HepG2 (cell line): ENCODE data around the gene EFNA2. TPM values are rescaled to one million over a fixed set of nuclear protein-coding genes. Genes with fewer than 3 reads are reported as not detected.
"Not testable (repeated sequence)": the region's sequence is repeated elsewhere in the genome, so short reads cannot be mapped to it uniquely, and the experiment has no call there.

Experiments
- ERF ChIP-seq: IDR thresholded peaks from 2 replicates; pipeline ENCODE4 v1.6.1; 2018; ENCODE audit warnings: missing biosample characterization, missing genetic modification reagents
- HNRNPL ChIP-seq: fragments of 200-400 bp; formaldehyde crosslinking; IDR thresholded peaks from 2 replicates; pipeline ENCODE4 v1.6.1; 2017; ENCODE audit warnings: mild to moderate bottlenecking, low read depth, low read length
- HOXA3 ChIP-seq: sonication (generic); formaldehyde crosslinking; IDR thresholded peaks from 2 replicates; pipeline ENCODE4 v1.5.0; 2020; ENCODE audit warnings: missing genetic modification reagents
- KDM6A ChIP-seq: IDR thresholded peaks from 2 replicates; pipeline ENCODE4 v1.6.1; 2016; ENCODE audit warnings: low read depth
- MED1 ChIP-seq: sonication (generic); formaldehyde crosslinking; IDR thresholded peaks from 2 replicates; pipeline ENCODE4 v1.4.0; 2020; ENCODE audit warnings: missing genetic modification reagents
- NONO ChIP-seq, 2 experiments: fragments of 450-650 bp in 1 of 2; sonication (generic) in 1 of 2; formaldehyde crosslinking in 1 of 2; IDR thresholded peaks in 1 of 2; conservative IDR thresholded peaks in 1 of 2; 2 replicates each; pipeline versions ENCODE4 v1.6.1 to v1.8.0; 2017 to 2022; ENCODE audit warnings: mild to moderate bottlenecking in 1 of 2, missing genetic modification reagents in 1 of 2, moderate library complexity in 1 of 2
- NR2F6 ChIP-seq, 2 experiments: IDR thresholded peaks; 2 replicates each; pipeline ENCODE4 v1.6.1; 2016; ENCODE audit warnings: antibody characterized with exemption in 1 of 2, mild to moderate bottlenecking in 1 of 2
- ONECUT2 ChIP-seq: sonication (generic); formaldehyde crosslinking; IDR thresholded peaks from 2 replicates; pipeline ENCODE4 v1.4.0; 2020; ENCODE audit warnings: missing genetic modification reagents
- RXRB ChIP-seq: IDR thresholded peaks from 2 replicates; pipeline ENCODE4 v1.6.1; 2016; ENCODE audit warnings: borderline replicate concordance, missing genetic modification reagents, missing compliant biosample characterization
- SOX5 ChIP-seq: IDR thresholded peaks from 2 replicates; pipeline ENCODE4 v1.6.1; 2016; ENCODE audit warnings: borderline replicate concordance
- SP4 ChIP-seq: sonication (generic); formaldehyde crosslinking; IDR thresholded peaks from 2 replicates; pipeline ENCODE4 v1.8.1; 2023; ENCODE audit warnings: mild to moderate bottlenecking, missing genetic modification reagents
- SPEN ChIP-seq: sonication (generic); formaldehyde crosslinking; IDR thresholded peaks from 2 replicates; pipeline ENCODE4 v1.5.1; 2020; ENCODE audit warnings: low read depth, mild to moderate bottlenecking, missing genetic modification reagents
- THAP11 ChIP-seq: IDR thresholded peaks from 2 replicates; pipeline ENCODE4 v1.6.1; 2016; ENCODE audit warnings: missing biosample characterization, missing genetic modification reagents
- ZBTB7A ChIP-seq: sonication (generic); formaldehyde crosslinking; IDR thresholded peaks from 2 replicates; pipeline ENCODE4 v1.8.0; 2022; ENCODE audit warnings: mild to moderate bottlenecking, missing genetic modification reagents
- ZFP41 ChIP-seq: sonication (generic); formaldehyde crosslinking; IDR thresholded peaks from 2 replicates; pipeline ENCODE4 v1.4.0; 2020; ENCODE audit warnings: mild to moderate bottlenecking, missing genetic modification reagents, borderline replicate concordance
- ZFY ChIP-seq: sonication (generic); formaldehyde crosslinking; IDR thresholded peaks from 2 replicates; pipeline ENCODE4 v1.4.0; 2020; ENCODE audit warnings: missing genetic modification reagents
- ZNF350 ChIP-seq: sonication (generic); formaldehyde crosslinking; IDR thresholded peaks from 2 replicates; pipeline ENCODE4 v1.4.0; 2020; ENCODE audit warnings: mild to moderate bottlenecking, low read depth, missing genetic modification reagents, borderline replicate concordance
- ZNF788 ChIP-seq: sonication (generic); formaldehyde crosslinking; IDR thresholded peaks from 2 replicates; pipeline ENCODE4 v1.5.0; 2020; ENCODE audit warnings: mild to moderate bottlenecking, missing genetic modification reagents, borderline replicate concordance
- ZSCAN25 ChIP-seq: sonication (generic); formaldehyde crosslinking; IDR thresholded peaks from 2 replicates; pipeline ENCODE4 v1.8.0; 2022; ENCODE audit warnings: mild to moderate bottlenecking, missing genetic modification reagents
- polyA plus RNA-seq, 8 experiments: library from polyadenylated mRNA; depleted of rRNA in 3 of 8; stranded (reverse) in 7 of 8; unstranded in 1 of 8; fragments of >200 nt; fragmentation: Illumina TruSeq in 4 of 8; extraction: Trizol in 4 of 8; gene quantifications; 2 replicates each; pipeline versions ENCODE4 v1.2.1 to v1.2.3, GENCODE V29; 2011 to 2016; ENCODE audit warnings: low read depth in 4 of 8, missing spikeins in 1 of 8, mixed read lengths in 1 of 8; ENCODE audit not compliant: insufficient read depth in 1 of 8
- total RNA-seq, 5 experiments: library from RNA; depleted of rRNA; stranded (reverse); fragments of >200 nt; fragmentation: Illumina TruSeq; extraction: Trizol; gene quantifications; 2 replicates each; pipeline ENCODE4 v1.2.3, GENCODE V29; 2016; ENCODE audit warnings: low read depth in 1 of 5
- TF ChIP-seq, protein P1 (sequence below): sonication (generic); formaldehyde crosslinking; IDR thresholded peaks from 2 replicates; pipeline ENCODE4 v1.4.0; 2020; ENCODE audit warnings: missing genetic modification reagents, borderline replicate concordance
- TF ChIP-seq, protein P2 (sequence below): sonication (generic); formaldehyde crosslinking; IDR thresholded peaks from 2 replicates; pipeline ENCODE4 v1.4.0; 2020; ENCODE audit warnings: missing genetic modification reagents, borderline replicate concordance
- TF ChIP-seq, protein P3 (sequence below): sonication (generic); formaldehyde crosslinking; IDR thresholded peaks from 2 replicates; pipeline ENCODE4 v1.4.0; 2020; ENCODE audit warnings: missing genetic modification reagents

EFNA2 gene
- total and polyA plus RNA-seq, 2 of the 13 experiments (the other 11 are each of a cell fraction or from before 2014, with no cell fraction given): 6.0 to 9.9 TPM

DNA sequence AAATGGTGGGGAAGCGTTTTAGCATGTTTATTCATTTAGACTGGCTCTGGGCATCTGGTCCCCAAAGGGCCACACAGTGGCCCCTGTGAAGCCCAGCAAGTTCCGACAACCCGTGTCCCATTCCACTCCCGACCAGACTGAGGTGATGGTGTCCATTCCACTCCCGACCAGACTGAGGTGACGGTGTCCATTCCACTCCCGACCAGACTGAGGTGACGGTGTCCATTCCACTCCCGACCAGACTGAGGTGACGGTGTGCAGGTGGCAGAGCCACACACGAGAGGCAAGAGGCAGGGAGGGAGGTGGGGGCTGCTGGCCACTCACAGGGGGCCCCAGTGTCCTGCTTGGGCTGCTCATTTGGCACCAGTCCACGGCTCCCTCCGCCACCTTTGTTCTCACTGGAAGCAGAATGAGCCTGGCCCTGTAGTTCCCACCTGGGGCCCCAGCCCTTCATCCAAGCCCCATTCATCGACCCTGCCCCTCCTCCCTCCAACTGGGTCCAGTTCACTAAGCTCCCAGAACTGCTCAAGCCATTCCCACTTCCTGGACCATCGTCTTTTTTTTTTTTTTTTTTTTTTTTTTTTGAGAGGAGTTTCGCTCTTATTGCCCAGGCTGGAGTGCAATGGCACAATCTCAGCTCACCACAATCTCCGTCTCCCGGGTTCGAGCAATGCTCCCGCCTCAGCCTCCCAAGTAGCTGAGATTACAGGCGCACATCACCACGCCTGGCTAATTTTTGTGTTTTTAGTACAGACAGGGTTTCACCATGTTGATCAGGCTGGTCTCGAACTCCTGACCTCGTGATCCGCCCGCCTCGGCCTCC is 39.2 kb upstream of the EFNA2 start (continued):
- TF ChIP-seq THAP11 (CRISPR knock-in tag) (peak; percentile 23; the same call in 1 of the 2 replicates), NONO (CRISPR knock-in tag; conservative IDR thresholded peaks at IDR 0.05) (peak; percentile 51; the same call in 1 of the 2 replicates), ERF (CRISPR knock-in tag) (peak; percentile 17; the same call in 1 of the 2 replicates), MED1 (CRISPR knock-in tag) (peak; percentile 70), SOX5 (CRISPR knock-in tag) (peak; percentile 70), SP4 (CRISPR knock-in tag) (0 out of 2 replicates have a peak, but pooled peaks have one; percentile 16), ZFP41 (CRISPR knock-in tag) (peak; percentile 39; the same call in 1 of the 2 replicates), RXRB (CRISPR knock-in tag) (peak; percentile 83), ZSCAN25 (CRISPR knock-in tag) (peak; percentile 26; the same call in 1 of the 2 replicates), KDM6A (CRISPR knock-in tag) (peak; percentile 68; the same call in 1 of the 2 replicates), HNRNPL (peak; percentile 80), ZFY (0 out of 2 replicates have a peak, but pooled peaks have one; percentile 1), ZBTB7A (CRISPR knock-in tag) (peak; percentile 68; the same call in 1 of the 2 replicates), HOXA3 (CRISPR knock-in tag) (peak; percentile 74; the same call in 1 of the 2 replicates), SPEN (CRISPR knock-in tag) (peak; percentile 45; the same call in 1 of the 2 replicates), NR2F6 (IDR thresholded peaks at IDR 0.05) (peak; percentile 64), NR2F6 (CRISPR knock-in tag; IDR thresholded peaks at IDR 0.05) (peak; percentile 46), ONECUT2 (peak; percentile 64), ZNF350 (peak; percentile 73), ZNF788 (CRISPR knock-in tag) (0 out of 2 replicates have a peak, but pooled peaks have one; percentile 5)
- TF ChIP-seq, protein P1, sequence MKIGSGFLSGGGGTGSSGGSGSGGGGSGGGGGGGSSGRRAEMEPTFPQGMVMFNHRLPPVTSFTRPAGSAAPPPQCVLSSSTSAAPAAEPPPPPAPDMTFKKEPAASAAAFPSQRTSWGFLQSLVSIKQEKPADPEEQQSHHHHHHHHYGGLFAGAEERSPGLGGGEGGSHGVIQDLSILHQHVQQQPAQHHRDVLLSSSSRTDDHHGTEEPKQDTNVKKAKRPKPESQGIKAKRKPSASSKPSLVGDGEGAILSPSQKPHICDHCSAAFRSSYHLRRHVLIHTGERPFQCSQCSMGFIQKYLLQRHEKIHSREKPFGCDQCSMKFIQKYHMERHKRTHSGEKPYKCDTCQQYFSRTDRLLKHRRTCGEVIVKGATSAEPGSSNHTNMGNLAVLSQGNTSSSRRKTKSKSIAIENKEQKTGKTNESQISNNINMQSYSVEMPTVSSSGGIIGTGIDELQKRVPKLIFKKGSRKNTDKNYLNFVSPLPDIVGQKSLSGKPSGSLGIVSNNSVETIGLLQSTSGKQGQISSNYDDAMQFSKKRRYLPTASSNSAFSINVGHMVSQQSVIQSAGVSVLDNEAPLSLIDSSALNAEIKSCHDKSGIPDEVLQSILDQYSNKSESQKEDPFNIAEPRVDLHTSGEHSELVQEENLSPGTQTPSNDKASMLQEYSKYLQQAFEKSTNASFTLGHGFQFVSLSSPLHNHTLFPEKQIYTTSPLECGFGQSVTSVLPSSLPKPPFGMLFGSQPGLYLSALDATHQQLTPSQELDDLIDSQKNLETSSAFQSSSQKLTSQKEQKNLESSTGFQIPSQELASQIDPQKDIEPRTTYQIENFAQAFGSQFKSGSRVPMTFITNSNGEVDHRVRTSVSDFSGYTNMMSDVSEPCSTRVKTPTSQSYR (CRISPR knock-in tag): peak; percentile 79; the same call in 1 of the 2 replicates
- TF ChIP-seq NONO (IDR thresholded peaks at IDR 0.05): not testable (repeated sequence)
- TF ChIP-seq, protein P2, sequence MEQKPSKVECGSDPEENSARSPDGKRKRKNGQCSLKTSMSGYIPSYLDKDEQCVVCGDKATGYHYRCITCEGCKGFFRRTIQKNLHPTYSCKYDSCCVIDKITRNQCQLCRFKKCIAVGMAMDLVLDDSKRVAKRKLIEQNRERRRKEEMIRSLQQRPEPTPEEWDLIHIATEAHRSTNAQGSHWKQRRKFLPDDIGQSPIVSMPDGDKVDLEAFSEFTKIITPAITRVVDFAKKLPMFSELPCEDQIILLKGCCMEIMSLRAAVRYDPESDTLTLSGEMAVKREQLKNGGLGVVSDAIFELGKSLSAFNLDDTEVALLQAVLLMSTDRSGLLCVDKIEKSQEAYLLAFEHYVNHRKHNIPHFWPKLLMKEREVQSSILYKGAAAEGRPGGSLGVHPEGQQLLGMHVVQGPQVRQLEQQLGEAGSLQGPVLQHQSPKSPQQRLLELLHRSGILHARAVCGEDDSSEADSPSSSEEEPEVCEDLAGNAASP (CRISPR knock-in tag): peak; percentile 59; the same call in 1 of the 2 replicates
- TF ChIP-seq, protein P3, sequence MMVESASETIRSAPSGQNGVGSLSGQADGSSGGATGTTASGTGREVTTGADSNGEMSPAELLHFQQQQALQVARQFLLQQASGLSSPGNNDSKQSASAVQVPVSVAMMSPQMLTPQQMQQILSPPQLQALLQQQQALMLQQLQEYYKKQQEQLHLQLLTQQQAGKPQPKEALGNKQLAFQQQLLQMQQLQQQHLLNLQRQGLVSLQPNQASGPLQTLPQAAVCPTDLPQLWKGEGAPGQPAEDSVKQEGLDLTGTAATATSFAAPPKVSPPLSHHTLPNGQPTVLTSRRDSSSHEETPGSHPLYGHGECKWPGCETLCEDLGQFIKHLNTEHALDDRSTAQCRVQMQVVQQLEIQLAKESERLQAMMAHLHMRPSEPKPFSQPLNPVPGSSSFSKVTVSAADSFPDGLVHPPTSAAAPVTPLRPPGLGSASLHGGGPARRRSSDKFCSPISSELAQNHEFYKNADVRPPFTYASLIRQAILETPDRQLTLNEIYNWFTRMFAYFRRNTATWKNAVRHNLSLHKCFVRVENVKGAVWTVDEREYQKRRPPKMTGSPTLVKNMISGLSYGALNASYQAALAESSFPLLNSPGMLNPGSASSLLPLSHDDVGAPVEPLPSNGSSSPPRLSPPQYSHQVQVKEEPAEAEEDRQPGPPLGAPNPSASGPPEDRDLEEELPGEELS: peak; percentile 50; the same call in 1 of the 2 replicates
